Common myeloid progenitor, CD34-positive (primary cell): ENCODE data around the gene NDEL1.

ENCODE experiments used
- CTCF ChIA-PET: fragments of 350-600 bp; sonication (Branson Sonifier 250); formaldehyde crosslinking; loops from one replicate; lab custom pipeline; 2021; ENCODE audit warnings: antibody characterized with exemption; lab: Charles Lee
- POLR2A ChIA-PET: fragments of 350-600 bp; sonication (Branson Sonifier 250); formaldehyde crosslinking; loops from one replicate; lab custom pipeline; 2021; ENCODE audit warnings: antibody characterized with exemption; lab: Charles Lee
- DNase-seq, 3 donors: peaks; one replicate each; pipeline versions ENCODE4 v3.0.0 to v3.0.0-alpha.2; 2013
- H3K27ac ChIP-seq, 2 experiments: 1 replicate in 1 of 2; 2 replicates in 1 of 2; pipeline ENCODE4 v1.7.0; 2013; ENCODE audit warnings: inconsistent platforms in 2 of 2, low read length in 2 of 2, mild to moderate bottlenecking in 2 of 2, low read depth in 1 of 2, moderate library complexity in 1 of 2; ENCODE audit not compliant: severe bottlenecking in 2 of 2, insufficient read depth in 1 of 2, poor library complexity in 1 of 2
- H3K27me3 ChIP-seq, 5 experiments: replicated peaks in 2 of 5; 1 replicate in 3 of 5; 2 replicates in 2 of 5; pipeline versions ENCODE4 v1.6.1 to v1.7.0; 2013; ENCODE audit warnings: low read length in 4 of 5, mild to moderate bottlenecking in 2 of 5, moderate library complexity in 2 of 5, inconsistent platforms in 1 of 5; ENCODE audit not compliant: insufficient read depth in 5 of 5, control insufficient read depth in 4 of 5
- H3K36me3 ChIP-seq, 4 experiments: 1 replicate in 2 of 4; 2 replicates in 2 of 4; pipeline versions ENCODE4 v1.6.1 to v1.7.0; 2013; ENCODE audit warnings: low read length in 3 of 4, control low read depth in 1 of 4, mild to moderate bottlenecking in 1 of 4; ENCODE audit not compliant: control insufficient read depth in 4 of 4, insufficient read depth in 4 of 4
- H3K4me1 ChIP-seq, 4 experiments: 1 replicate in 3 of 4; 2 replicates in 1 of 4; pipeline versions ENCODE4 v1.6.1 to v1.7.1; 2013; ENCODE audit warnings: low read length in 3 of 4, mild to moderate bottlenecking in 3 of 4, control low read depth in 1 of 4, inconsistent platforms in 1 of 4, moderate library complexity in 1 of 4; ENCODE audit not compliant: control insufficient read depth in 4 of 4, insufficient read depth in 4 of 4; ENCODE audit errors: control extremely low read depth in 1 of 4
- H3K4me3 ChIP-seq, 7 experiments: 1 replicate in 4 of 7; 2 replicates in 3 of 7; pipeline versions ENCODE4 v1.5.1 to v1.7.0; 2013; ENCODE audit warnings: mild to moderate bottlenecking in 7 of 7, low read length in 6 of 7, moderate library complexity in 6 of 7, inconsistent platforms in 2 of 7, low read depth in 2 of 7, control low read depth in 1 of 7; ENCODE audit not compliant: insufficient read depth in 4 of 7, control insufficient read depth in 1 of 7; ENCODE audit errors: extremely low read depth in 1 of 7
- H3K9me3 ChIP-seq, 5 experiments: 1 replicate in 4 of 5; 2 replicates in 1 of 5; pipeline versions ENCODE4 v1.6.1 to v1.7.1; 2013; ENCODE audit warnings: low read length in 4 of 5, mild to moderate bottlenecking in 2 of 5, inconsistent platforms in 1 of 5, low read depth in 1 of 5, moderate library complexity in 1 of 5; ENCODE audit not compliant: control insufficient read depth in 4 of 5, insufficient read depth in 2 of 5; ENCODE audit errors: control extremely low read depth in 1 of 5
- WGBS: methylation state at CpG from one replicate; pipeline ENCODE4 v1.1.5; 2013; ENCODE audit not compliant: insufficient coverage; 5-methylcytosine and 5-hydroxymethylcytosine counted together

Gene NDEL1

DNA sequence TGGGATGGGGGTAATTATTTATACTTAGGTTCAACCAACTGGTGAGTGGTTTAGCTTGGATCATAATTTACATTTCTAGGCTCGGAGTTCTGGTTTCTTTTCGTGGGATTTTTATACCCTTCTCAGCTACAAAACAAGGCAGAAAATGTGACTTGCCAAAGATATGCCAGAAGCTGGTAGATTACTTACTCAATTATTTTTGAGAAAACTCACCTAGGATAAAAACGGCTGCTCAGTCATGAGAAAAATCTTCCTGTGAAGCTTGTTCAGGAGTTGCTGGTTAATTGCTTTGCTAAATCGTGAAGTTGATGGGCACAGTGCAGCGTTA is 1.1 kb downstream of the NDEL1 start:
- H3K9me3 ChIP-seq: no peaks in the 10 kb centered on the region
- no peaks in the 10 kb centered on the region for H3K27me3 ChIP-seq
- H3K4me1 ChIP-seq: peaks cover 9 to 27% (median 17%) of the 10 kb centered on the region in 4 experiments
- DNase-seq: no peak
- H3K4me3 ChIP-seq: peak overlapping the region in 6 of 7 experiments; percentile 76 to 96 (median 94)
- 12% methylated on average over 4 of the region's 5 CpGs for WGBS
- ChIA-PET POLR2A (interaction anchor here (0.7 to 1.2 kb wide), 4 partner anchors 24 to 194 kb away, joined by 3 to 7 read pairs (median 3); no protein-coding TSS in a partner anchor), CTCF (interaction anchor here (0.8 to 1.3 kb wide), 5 partner anchors 10 to 53 kb away, joined by 3 to 4 read pairs (median 3); no protein-coding TSS in a partner anchor)
- peak overlapping the region; percentile 90 to 97 for H3K27ac ChIP-seq
- H3K36me3 ChIP-seq: peaks cover 0 to 9% (median 3%) of the 10 kb centered on the region in 4 experiments

DNA sequence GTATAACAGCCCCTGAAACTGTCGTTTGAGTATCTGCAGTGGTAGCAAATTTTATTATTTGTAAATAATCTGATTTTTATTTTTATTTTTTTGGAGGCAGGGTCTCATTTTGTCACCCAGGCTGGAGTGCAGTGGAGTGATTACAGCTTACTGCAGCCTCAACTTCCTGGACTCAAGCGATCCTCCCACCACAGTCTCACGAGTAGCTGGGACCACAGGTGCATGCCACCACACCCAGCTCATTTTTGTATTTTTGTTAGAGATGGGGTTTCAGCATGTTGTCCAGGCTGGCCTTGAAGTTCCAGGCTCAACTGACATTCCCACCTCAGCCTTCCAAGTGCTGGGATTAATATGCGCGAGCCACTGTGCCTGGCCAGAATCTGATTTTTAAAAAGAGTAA is 2.8 kb downstream of the NDEL1 start:
- Histone ChIP-seq H3K27me3 (no peaks in the 10 kb centered on the region), H3K36me3 (peaks cover 0 to 9% (median 3%) of the 10 kb centered on the region in 4 experiments), H3K4me3 (no peak overlapping the region), H3K4me1 (peaks cover 12 to 31% (median 20%) of the 10 kb centered on the region in 4 experiments), H3K27ac (no peak overlapping the region), H3K9me3 (no peaks in the 10 kb centered on the region)
- no peak for DNase-seq
- CTCF ChIA-PET: interaction anchor here (0.6 to 2.3 kb wide), 3 partner anchors 9 to 557 kb away, joined by 4 to 10 read pairs (median 8); no protein-coding TSS in a partner anchor
- no CpG with 5 or more reads among the region's 5 CpGs for WGBS
- POLR2A ChIA-PET: interaction anchor here (0.7 kb wide), 1 partner anchor 26 kb away, joined by 3 read pairs; no protein-coding TSS in a partner anchor

DNA sequence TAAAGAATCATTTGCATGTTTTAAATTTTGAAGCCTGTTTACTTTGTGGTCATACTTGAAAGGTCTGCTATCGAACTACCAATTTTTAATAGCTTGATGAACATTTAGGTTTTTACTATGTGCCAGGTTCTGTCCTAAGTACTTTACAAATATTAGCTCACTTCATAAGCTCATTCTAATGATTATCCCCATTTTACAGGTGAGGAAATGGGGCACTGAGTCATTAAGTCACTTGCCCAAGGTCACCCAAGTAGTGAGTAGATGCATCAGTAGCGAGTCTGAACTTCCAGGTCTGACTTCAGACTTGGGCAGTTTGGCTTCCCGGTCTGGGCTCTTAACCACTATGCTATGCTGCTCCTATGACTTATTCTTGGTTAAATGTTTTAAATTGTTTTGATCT is 4.0 kb downstream of the NDEL1 start:
- H3K27me3 ChIP-seq: no peaks in the 10 kb centered on the region
- no peak overlapping the region for H3K27ac ChIP-seq
- ChIA-PET POLR2A (no interaction called here), CTCF (interaction anchor here (1.4 to 2.3 kb wide), 2 partner anchors 29 to 31 kb away, joined by 3 to 10 read pairs; no protein-coding TSS in a partner anchor)
- no peak overlapping the region for H3K4me3 ChIP-seq
- no peaks in the 10 kb centered on the region for H3K9me3 ChIP-seq
- peaks cover 12 to 31% (median 20%) of the 10 kb centered on the region in 4 experiments for H3K4me1 ChIP-seq
- peaks cover 5 to 20% (median 11%) of the 10 kb centered on the region in 4 experiments for H3K36me3 ChIP-seq
- 100% methylated on average over 2 of the region's 3 CpGs for WGBS
- no peak for DNase-seq

DNA sequence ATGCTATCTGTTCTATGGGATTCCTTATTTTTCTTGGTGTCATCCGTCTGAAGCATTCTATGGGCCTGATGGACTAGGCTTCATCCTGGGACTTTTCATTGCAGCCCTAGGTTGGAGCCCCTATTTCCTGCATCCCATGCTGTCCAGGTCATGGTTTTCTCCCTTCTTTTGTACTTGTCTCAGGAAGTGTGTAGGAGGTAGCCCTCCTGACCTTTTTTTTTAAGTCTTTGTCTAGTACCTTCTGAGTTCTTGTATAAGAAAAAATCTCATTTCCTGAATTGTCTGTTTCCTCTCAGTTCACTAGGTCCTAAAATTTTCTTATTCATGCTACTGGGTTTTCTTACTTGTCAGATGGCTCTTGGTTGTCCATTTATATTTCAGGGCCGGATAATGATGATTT is 6.0 kb downstream of the NDEL1 start:
- DNase-seq: no peak
- Histone ChIP-seq H3K9me3 (no peaks in the 10 kb centered on the region), H3K4me1 (peaks cover 11 to 23% (median 17%) of the 10 kb centered on the region in 4 experiments), H3K27ac (no peak overlapping the region), H3K4me3 (no peak overlapping the region), H3K27me3 (no peaks in the 10 kb centered on the region), H3K36me3 (peaks cover 12 to 35% (median 22%) of the 10 kb centered on the region in 4 experiments)
- ChIA-PET CTCF (interaction anchor here (0.5 kb wide), 1 partner anchor 240 kb away, joined by 3 read pairs; no protein-coding TSS in a partner anchor), POLR2A (no interaction called here)
- no CpG with 5 or more reads among the region's 2 CpGs for WGBS

DNA sequence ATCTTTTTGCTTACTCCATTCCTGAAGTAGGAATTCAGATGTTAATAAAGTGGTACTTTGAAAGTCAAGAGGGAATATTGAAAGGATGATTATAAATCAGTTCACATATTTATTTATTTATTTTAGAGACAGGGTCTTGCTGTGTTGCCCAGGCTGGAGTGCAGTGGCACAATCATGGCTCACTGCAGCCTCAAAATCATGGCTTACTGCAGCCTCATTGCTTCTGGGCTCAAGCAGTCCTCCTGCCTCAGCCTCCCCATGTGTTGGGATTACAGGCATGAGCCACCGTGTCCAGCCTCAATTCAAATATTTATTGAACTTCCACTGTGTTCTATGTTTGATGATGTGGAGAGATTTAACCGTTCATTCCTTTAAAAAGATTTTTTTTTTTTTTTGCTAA is 6.6 kb downstream of the NDEL1 start:
- Histone ChIP-seq H3K4me3 (no peak overlapping the region), H3K9me3 (no peaks in the 10 kb centered on the region), H3K4me1 (peaks cover 9 to 17% (median 13%) of the 10 kb centered on the region in 4 experiments), H3K36me3 (peaks cover 12 to 40% (median 25%) of the 10 kb centered on the region in 4 experiments), H3K27ac (no peak overlapping the region), H3K27me3 (no peaks in the 10 kb centered on the region)
- WGBS: no CpG with 5 or more reads among the region's 2 CpGs
- CTCF ChIA-PET: no interaction called here
- DNase-seq: no peak
- POLR2A ChIA-PET: no interaction called here

DNA sequence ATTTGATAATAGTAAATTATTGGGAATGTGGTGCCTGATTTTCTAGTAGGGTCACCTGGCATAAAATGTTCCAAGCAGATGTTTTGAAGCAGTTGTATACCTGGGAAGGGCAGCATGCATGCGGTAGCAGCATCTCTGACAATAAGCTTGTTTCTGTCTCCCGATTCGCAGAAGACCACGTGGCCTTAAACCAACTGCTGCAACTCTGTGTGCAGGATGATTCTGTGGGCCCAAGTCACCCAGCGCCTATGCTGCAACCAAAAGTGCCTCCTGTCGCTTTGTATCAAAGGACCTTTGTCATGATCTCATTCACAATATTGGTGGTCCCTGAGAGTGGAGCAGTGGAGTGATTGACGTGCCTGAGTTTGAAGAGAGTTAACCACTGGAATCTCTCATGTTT is 8.1 kb downstream of the NDEL1 start:
- POLR2A ChIA-PET: no interaction called here
- H3K27me3 ChIP-seq: no peaks in the 10 kb centered on the region
- WGBS: 100% methylated on average over 7 of the region's 7 CpGs
- DNase-seq: no peak
- H3K4me3 ChIP-seq: no peak overlapping the region
- peaks cover 13 to 50% (median 35%) of the 10 kb centered on the region in 4 experiments for H3K36me3 ChIP-seq
- H3K9me3 ChIP-seq: no peaks in the 10 kb centered on the region
- peaks cover 7 to 12% (median 11%) of the 10 kb centered on the region in 4 experiments for H3K4me1 ChIP-seq
- CTCF ChIA-PET: interaction anchor here (1.0 kb wide), 1 partner anchor 33 kb away, joined by 4 read pairs; no protein-coding TSS in a partner anchor
- no peak overlapping the region for H3K27ac ChIP-seq

DNA sequence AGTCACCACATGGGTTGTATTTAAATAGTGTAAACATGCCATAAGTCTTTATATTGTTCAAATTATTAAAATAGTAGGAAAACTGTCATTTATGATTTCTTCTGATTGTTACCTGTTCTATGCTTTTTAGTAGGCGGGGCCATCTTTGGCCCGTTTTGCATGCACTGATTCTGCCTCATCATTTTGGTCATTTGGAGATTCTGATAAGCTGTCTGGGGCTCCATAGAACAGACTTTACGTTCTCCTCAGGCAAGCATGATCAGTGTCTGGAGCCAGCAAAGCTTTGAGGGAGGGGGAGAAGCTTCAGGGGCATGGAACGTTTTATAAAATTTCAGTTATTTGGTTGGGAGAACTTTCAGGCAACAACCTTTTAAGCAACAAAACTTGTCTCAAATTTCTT is 8.8 kb downstream of the NDEL1 start:
- ChIA-PET POLR2A (no interaction called here), CTCF (no interaction called here)
- peaks cover 18 to 56% (median 40%) of the 10 kb centered on the region in 4 experiments for H3K36me3 ChIP-seq
- peaks cover 7 to 12% (median 11%) of the 10 kb centered on the region in 4 experiments for H3K4me1 ChIP-seq
- H3K27me3 ChIP-seq: no peaks in the 10 kb centered on the region
- no peak for DNase-seq
- H3K4me3 ChIP-seq: no peak overlapping the region
- H3K27ac ChIP-seq: no peak overlapping the region
- 100% methylated on average over 3 of the region's 4 CpGs for WGBS
- H3K9me3 ChIP-seq: no peaks in the 10 kb centered on the region
